CD4-positive, alpha-beta T cell (primary cell): Measurements from ENCODE around the gene FILIP1L. TPM values are rescaled to one million over a fixed set of nuclear protein-coding genes. Genes with fewer than 3 reads are reported as not detected.

Experiments
- ATAC-seq: fragments of 200-7000 bp; cut with Tn5 transposase; one replicate; pipeline ENCODE4 v1.10.0; 2022; ENCODE audit warnings: mild to moderate bottlenecking; ENCODE audit not compliant: poor library complexity
- CTCF ChIA-PET: fragments of 350-600 bp; sonication (Branson Sonifier 250); formaldehyde crosslinking; loops from one replicate; lab custom pipeline; 2021; ENCODE audit warnings: antibody characterized with exemption, inconsistent platforms; lab: Charles Lee
- POLR2A ChIA-PET: fragments of 350-600 bp; sonication (Branson Sonifier 250); formaldehyde crosslinking; loops from one replicate; lab custom pipeline; 2021; ENCODE audit warnings: antibody characterized with exemption, inconsistent platforms; lab: Charles Lee
- DNase-seq, 14 experiments: peaks; one replicate each; pipeline ENCODE4 v3.0.0-alpha.2; 2013 to 2020; ENCODE audit warnings: mixed read lengths in 2 of 14
- H3K27ac ChIP-seq, 2 donors: one replicate each; pipeline versions ENCODE4 v1.5.1 to v1.7.0; 2013; ENCODE audit warnings: low read length in 2 of 2, low read depth in 1 of 2, mild to moderate bottlenecking in 1 of 2
- H3K27me3 ChIP-seq, 2 experiments: 1 replicate in 1 of 2; 2 replicates in 1 of 2; pipeline versions ENCODE4 v1.6.1 to v1.7.0; 2013; ENCODE audit warnings: low read length in 2 of 2, control low read depth in 1 of 2, mild to moderate bottlenecking in 1 of 2, moderate library complexity in 1 of 2; ENCODE audit not compliant: insufficient read depth in 2 of 2, control insufficient read depth in 1 of 2
- H3K36me3 ChIP-seq: one replicate; pipeline ENCODE4 v1.6.1; 2013; ENCODE audit warnings: low read length, control low read depth; ENCODE audit not compliant: insufficient read depth
- H3K4me1 ChIP-seq: one replicate; pipeline ENCODE4 v1.6.1; 2013; ENCODE audit warnings: low read length, control low read depth; ENCODE audit not compliant: insufficient read depth
- H3K4me3 ChIP-seq: one replicate; pipeline ENCODE4 v1.5.1; 2013; ENCODE audit warnings: mild to moderate bottlenecking, low read length, moderate library complexity
- H3K9me3 ChIP-seq, 2 experiments: 1 replicate in 1 of 2; 2 replicates in 1 of 2; pipeline versions ENCODE4 v1.6.1 to v1.7.0; 2013; ENCODE audit warnings: low read length in 2 of 2, mild to moderate bottlenecking in 2 of 2, control low read depth in 1 of 2, moderate library complexity in 1 of 2; ENCODE audit not compliant: control insufficient read depth in 1 of 2, insufficient read depth in 1 of 2
- H3K27ac Mint-ChIP-seq: one replicate; pipeline ENCODE4 v1.8.0; 2020; ENCODE audit warnings: mixed read lengths
- H3K27me3 Mint-ChIP-seq: one replicate; pipeline ENCODE4 v1.8.0; 2021; ENCODE audit warnings: mixed read lengths
- H3K36me3 Mint-ChIP-seq: one replicate; pipeline ENCODE4 v1.8.0; 2021; ENCODE audit warnings: low read depth, mixed read lengths
- H3K4me1 Mint-ChIP-seq: one replicate; pipeline ENCODE4 v1.8.0; 2021; ENCODE audit warnings: low read depth, mixed read lengths
- H3K4me3 Mint-ChIP-seq: one replicate; pipeline ENCODE4 v1.8.0; 2020; ENCODE audit warnings: mild to moderate bottlenecking, mixed read lengths
- H3K9me3 Mint-ChIP-seq: one replicate; pipeline ENCODE4 v1.8.0; 2020; ENCODE audit warnings: mixed read lengths
- CTCF ChIP-seq: fragments of 200-600 bp; IDR thresholded peaks from one replicate; pipeline ENCODE4 v1.8.0; 2022; ENCODE audit warnings: antibody characterized with exemption, mild to moderate bottlenecking
- intact Hi-C, 2 experiments: fragments of 100-400 bp; cut with DNase I in 1 of 2; cut with micrococcal nuclease in 1 of 2; formaldehyde crosslinking; loops; one replicate each; pipeline versions ENCODE4 v1.15.1 to v1.9.0; 2023 to 2025; cut with DNase I, micrococcal nuclease
- total RNA-seq, 174 experiments: library from RNA in 2 of 174; stranded (reverse) in 2 of 174; gene quantifications; one replicate each; pipeline ENCODE4 v1.2.3 and lab custom pipeline; 2021 to 2026

Gene FILIP1L
- total RNA-seq, 2 experiments from 2014 or later: 0.08 to 0.28 TPM

DNA sequence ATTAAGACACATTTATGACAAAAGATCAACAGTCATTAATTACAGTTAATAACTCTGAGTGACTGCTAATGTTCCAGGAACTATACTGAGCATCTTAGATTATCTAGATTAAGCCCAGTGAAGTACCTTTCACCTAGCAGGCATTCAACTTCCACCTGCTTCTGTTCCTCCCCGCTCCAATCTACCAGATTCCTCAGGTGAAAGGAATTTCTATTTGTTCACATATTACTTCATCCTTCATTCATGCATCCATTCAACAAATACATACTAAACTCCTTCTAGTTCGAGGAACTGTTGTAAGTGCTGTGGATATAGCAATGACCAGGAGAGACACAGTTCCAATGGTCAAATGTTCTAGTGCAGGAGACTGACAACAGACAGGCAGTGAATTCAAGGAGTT, 139.3 kb downstream of the FILIP1L start:
- peaks cover 4% of the 10 kb centered on the region for H3K9me3 Mint-ChIP-seq
- H3K4me3 Mint-ChIP-seq: no peak overlapping the region
- intact Hi-C loops: no loop called here
- H3K27me3 ChIP-seq: no peaks in the 10 kb centered on the region
- POLR2A ChIA-PET: no interaction called here
- peaks cover 11% of the 10 kb centered on the region for H3K36me3 Mint-ChIP-seq
- no peak for ATAC-seq
- no peaks in the 10 kb centered on the region for H3K4me1 Mint-ChIP-seq
- no peaks in the 10 kb centered on the region for H3K4me1 ChIP-seq
- no peaks in the 10 kb centered on the region for H3K27me3 Mint-ChIP-seq
- H3K9me3 ChIP-seq: no peaks in the 10 kb centered on the region
- DNase-seq: no peak
- H3K27ac Mint-ChIP-seq: no peak overlapping the region
- CTCF ChIA-PET: no interaction called here
- H3K4me3 ChIP-seq: no peak overlapping the region
- no peak for TF ChIP-seq CTCF
- H3K27ac ChIP-seq: no peak overlapping the region
- no peaks in the 10 kb centered on the region for H3K36me3 ChIP-seq

GRCh38 chr3:99972380-99973104, 141.8 kb downstream of the FILIP1L start:
- TF ChIP-seq CTCF: no peak
- ChIA-PET POLR2A (no interaction called here), CTCF (interaction anchor here (0.7 kb wide), 1 partner anchor 163 kb away, joined by 3 read pairs; no protein-coding TSS in a partner anchor)
- peaks cover 4% of the 10 kb centered on the region for H3K9me3 Mint-ChIP-seq
- no peak for DNase-seq
- ATAC-seq: no peak
- H3K27ac Mint-ChIP-seq: no peak overlapping the region
- no peak overlapping the region for H3K27ac ChIP-seq
- no peaks in the 10 kb centered on the region for H3K9me3 ChIP-seq
- no peak overlapping the region for H3K4me3 ChIP-seq
- H3K36me3 ChIP-seq: no peaks in the 10 kb centered on the region
- H3K4me3 Mint-ChIP-seq: no peak overlapping the region
- no peaks in the 10 kb centered on the region for H3K27me3 Mint-ChIP-seq
- intact Hi-C loops: no loop called here
- H3K27me3 ChIP-seq: no peaks in the 10 kb centered on the region
- H3K4me1 ChIP-seq: no peaks in the 10 kb centered on the region
- H3K36me3 Mint-ChIP-seq: peaks cover 11% of the 10 kb centered on the region
- H3K4me1 Mint-ChIP-seq: peaks cover 12% of the 10 kb centered on the region

GRCh38 chr3:99971761-99972160, 142.5 kb downstream of the FILIP1L start:
- Histone ChIP-seq H3K4me1 (no peaks in the 10 kb centered on the region), H3K27me3 (no peaks in the 10 kb centered on the region), H3K36me3 (no peaks in the 10 kb centered on the region), H3K27ac (no peak overlapping the region), H3K9me3 (no peaks in the 10 kb centered on the region), H3K4me3 (no peak overlapping the region)
- intact Hi-C loops: no loop called here
- ChIA-PET POLR2A (no interaction called here), CTCF (no interaction called here)
- Mint-ChIP-seq H3K27me3 (no peaks in the 10 kb centered on the region), H3K36me3 (peaks cover 8% of the 10 kb centered on the region), H3K4me3 (no peak overlapping the region), H3K27ac (no peak overlapping the region), H3K4me1 (peaks cover 12% of the 10 kb centered on the region), H3K9me3 (no peaks in the 10 kb centered on the region)
- TF ChIP-seq CTCF: no peak
- ATAC-seq (no peak), DNase-seq (no peak)
